Endothelial cell of hepatic sinusoid (primary cell): ENCODE results near the gene KCNB1.

Experiments used
- in situ Hi-C: cut with HindIII; loops from 2 replicates; pipeline ENCODE4 v1.10.0; 2017; ENCODE audit warnings: low sequenced_read_pairs

KCNB1 gene

GRCh38 chr20:49367113-49367512 lies 115.4 kb downstream of the KCNB1 start:
- in situ Hi-C loops: loop anchor here (5.0 kb wide), 1 partner anchor 105 kb away; no protein-coding TSS in a partner anchor

GRCh38 chr20:49366687-49367086 lies 115.8 kb downstream of the KCNB1 start:
- in situ Hi-C loops: loop anchor here (5.0 kb wide), 1 partner anchor 106 kb away; no protein-coding TSS in a partner anchor

GRCh38 chr20:49361862-49362660 lies 120.4 kb downstream of the KCNB1 start:
- in situ Hi-C loops: no loop called here

- in situ Hi-C loops: no loop called here
These were observed 122.1 kb downstream of the KCNB1 start for GRCh38 chr20:49360242-49360968.

- in situ Hi-C loops: no loop called here
These were observed 125.8 kb downstream of the KCNB1 start for GRCh38 chr20:49356676-49357075.

- in situ Hi-C loops: no loop called here
These were observed 127.8 kb downstream of the KCNB1 start for GRCh38 chr20:49354673-49355072.

GRCh38 chr20:49353348-49353747 lies 129.1 kb downstream of the KCNB1 start:
- in situ Hi-C loops: no loop called here

- in situ Hi-C loops: no loop called here
These were observed 129.7 kb downstream of the KCNB1 start for GRCh38 chr20:49352751-49353150.

GRCh38 chr20:49351775-49352174 lies 130.7 kb downstream of the KCNB1 start:
- in situ Hi-C loops: no loop called here

- in situ Hi-C loops: no loop called here
These were observed 132.7 kb downstream of the KCNB1 start for GRCh38 chr20:49349694-49350252.

- in situ Hi-C loops: no loop called here
These were observed 133.4 kb downstream of the KCNB1 start for GRCh38 chr20:49349078-49349477.

- in situ Hi-C loops: no loop called here
These were observed 133.9 kb downstream of the KCNB1 start for GRCh38 chr20:49348563-49348962.

GRCh38 chr20:49347156-49347555 lies 135.3 kb downstream of the KCNB1 start:
- in situ Hi-C loops: no loop called here

- in situ Hi-C loops: no loop called here
These were observed 135.8 kb downstream of the KCNB1 start for GRCh38 chr20:49346682-49347081.

GRCh38 chr20:49345524-49345923 lies 136.9 kb downstream of the KCNB1 start:
- in situ Hi-C loops: no loop called here

GRCh38 chr20:49344975-49345374 lies 137.5 kb downstream of the KCNB1 start:
- in situ Hi-C loops: no loop called here

- in situ Hi-C loops: no loop called here
These were observed 138.3 kb downstream of the KCNB1 start for GRCh38 chr20:49344140-49344539.

- in situ Hi-C loops: no loop called here
These were observed 139.2 kb downstream of the KCNB1 start for GRCh38 chr20:49343246-49343645.

GRCh38 chr20:49340161-49340966 lies 142.1 kb downstream of the KCNB1 start:
- in situ Hi-C loops: no loop called here

- in situ Hi-C loops: no loop called here
These were observed 143.3 kb downstream of the KCNB1 start for GRCh38 chr20:49339123-49339522.

- in situ Hi-C loops: no loop called here
These were observed 144.4 kb downstream of the KCNB1 start for GRCh38 chr20:49338061-49338460.
